ENCODE measurements around the gene LCE1E.

Gene LCE1E

GRCh38 chr1:152777510-152778137, 8.4 kb upstream of the LCE1E start:
- TF ChIP-seq CTCF (conservative IDR thresholded peaks at IDR 0.05; ENCODE audit: low read depth, low read length): peak; percentile 38
- no peak overlapping the region for H3K4me3 ChIP-seq (ENCODE audit: low read length)
- no peak for DNase-seq (ENCODE audit: low read depth)

GRCh38 chr1:152783095-152783494, 3.0 kb upstream of the LCE1E start:
- DNase-seq (ENCODE audit: low read depth): no peak
- no peak overlapping the region for H3K4me3 ChIP-seq (ENCODE audit: low read length)
- no peak for TF ChIP-seq CTCF (conservative IDR thresholded peaks at IDR 0.05; ENCODE audit: low read depth, low read length)

GRCh38 chr1:152795686-152796085, 9.6 kb downstream of the LCE1E start:
- no peak for TF ChIP-seq CTCF (conservative IDR thresholded peaks at IDR 0.05; ENCODE audit: low read depth, low read length)
- DNase-seq (ENCODE audit: low read depth): no peak
- H3K4me3 ChIP-seq (ENCODE audit: low read length): no peak overlapping the region

GRCh38 chr1:152796421-152796820, 10.4 kb downstream of the LCE1E start, which contains the start of gene LCE1D:
LCE1D (plus strand) TSS chr1:152796721; CDS start chr1:152797795, 1,074 bp downstream.
- no peak within 1 kb of the TSS for H3K4me3 ChIP-seq (ENCODE audit: low read length)
- TF ChIP-seq CTCF (conservative IDR thresholded peaks at IDR 0.05; ENCODE audit: low read depth, low read length): no peak
- no peak for DNase-seq (ENCODE audit: low read depth)

- no peak overlapping the region for H3K4me3 ChIP-seq (ENCODE audit: low read length)
- no peak for DNase-seq (ENCODE audit: low read depth)
- TF ChIP-seq CTCF (conservative IDR thresholded peaks at IDR 0.05; ENCODE audit: low read depth, low read length): no peak
Observed at GRCh38 chr1:152801333-152801732, 15.3 kb downstream of the LCE1E start.

GRCh38 chr1:152806576-152806975, 20.5 kb downstream of the LCE1E start, which contains the start of gene LCE1C:
LCE1C (minus strand) TSS chr1:152806651; CDS start chr1:152805478, 1,173 bp downstream.
- no peak for TF ChIP-seq CTCF (conservative IDR thresholded peaks at IDR 0.05; ENCODE audit: low read depth, low read length)
- no peak within 1 kb of the TSS for H3K4me3 ChIP-seq (ENCODE audit: low read length)
- no peak for DNase-seq (ENCODE audit: low read depth)

- no peak for DNase-seq (ENCODE audit: low read depth)
- TF ChIP-seq CTCF (conservative IDR thresholded peaks at IDR 0.05; ENCODE audit: low read depth, low read length): no peak
- H3K4me3 ChIP-seq (ENCODE audit: low read length): no peak overlapping the region
Observed at GRCh38 chr1:152811050-152811449, 25.0 kb downstream of the LCE1E start.
